Upper lobe of left lung (tissue), 6 donors: ENCODE measurements around the gene MSI2. TPM values are rescaled to one million over a fixed set of nuclear protein-coding genes. Genes with fewer than 3 reads are reported as not detected.

Source experiments
- ATAC-seq, 2 donors: fragments of 200-7000 bp; cut with Tn5 transposase; one replicate each; pipeline ENCODE4 v1.9.1; 2022; ENCODE audit warnings: mild to moderate bottlenecking in 2 of 2, moderate library complexity in 2 of 2; ENCODE audit not compliant: low FRiP score in 2 of 2
- DNase-seq, 2 donors: peaks; one replicate each; pipeline ENCODE4 v3.0.0-alpha.2; 2019 to 2020
- H3K27ac ChIP-seq, 4 donors: fragments of 200-600 bp; sonication (generic); one replicate each; pipeline ENCODE4 v1.5.1; 2016 to 2019
- H3K27me3 ChIP-seq, 4 donors: fragments of 200-600 bp; sonication (generic); one replicate each; pipeline ENCODE4 v1.5.1; 2017 to 2019
- H3K36me3 ChIP-seq, 4 donors: fragments of 200-600 bp; sonication (generic); one replicate each; pipeline ENCODE4 v1.5.1; 2016 to 2019
- H3K4me1 ChIP-seq, 4 donors: fragments of 200-600 bp; sonication (generic); one replicate each; pipeline ENCODE4 v1.5.1; 2018 to 2019
- H3K4me3 ChIP-seq, 4 donors: fragments of 200-600 bp; sonication (generic); one replicate each; pipeline ENCODE4 v1.5.1; 2017 to 2019; ENCODE audit warnings: mild to moderate bottlenecking in 2 of 4, moderate library complexity in 1 of 4
- H3K9me3 ChIP-seq, 4 donors: fragments of 200-600 bp; sonication (generic); one replicate each; pipeline ENCODE4 v1.5.1; 2018 to 2019
- CTCF ChIP-seq, 6 experiments: fragments of 450-650 bp in 4 of 6; fragments of 200-600 bp in 2 of 6; sonication (generic) in 2 of 6; IDR thresholded peaks; one replicate each; pipeline ENCODE4 v1.5.1; 2016 to 2019; ENCODE audit warnings: antibody characterized with exemption in 6 of 6
- EP300 ChIP-seq, 4 donors: sonication (generic); formaldehyde crosslinking; IDR thresholded peaks; one replicate each; pipeline ENCODE4 v1.5.1; 2017; ENCODE audit warnings: antibody characterized with exemption in 4 of 4, control low read depth in 2 of 4
- POLR2A ChIP-seq, 4 donors: fragments of 450-650 bp; IDR thresholded peaks; one replicate each; pipeline ENCODE4 v1.5.1; 2016 to 2017; ENCODE audit warnings: antibody characterized with exemption in 4 of 4, mild to moderate bottlenecking in 2 of 4
- POLR2AphosphoS5 ChIP-seq, 2 donors: sonication (generic); formaldehyde crosslinking; IDR thresholded peaks; one replicate each; pipeline ENCODE4 v1.5.1; 2017; ENCODE audit warnings: antibody characterized with exemption in 2 of 2
- WGBS, 2 donors: methylation state at CpG; one replicate each; pipeline ENCODE4 v1.1.5; 2017 to 2018; 5-methylcytosine and 5-hydroxymethylcytosine counted together
- total RNA-seq, 6 donors: library from RNA; depleted of rRNA in 4 of 6; stranded (reverse); fragments of >200 nt in 4 of 6; gene quantifications; one replicate each; pipeline versions ENCODE4 v1.1.0 to v1.2.1, GENCODE V29; 2016 to 2021
- donor health status: DM: no; HTN: no; CAD: no; lungs with moderate emphysema.
- donor health status: DM: no; HTN: yes; CAD: no; lungs with severe emphysema.

Gene MSI2
- total RNA-seq, 6 donors from 2014 or later = 20.1 to 44.0 (median 32.2) TPM

- no peak overlapping the region for H3K4me3 ChIP-seq
- ATAC-seq (no peak), DNase-seq (no peak)
- H3K27ac ChIP-seq = no peak overlapping the region
- no peaks in the 10 kb centered on the region for H3K27me3 ChIP-seq
- no peaks in the 10 kb centered on the region for H3K36me3 ChIP-seq
- H3K4me1 ChIP-seq = no peaks in the 10 kb centered on the region
- H3K9me3 ChIP-seq = no peaks in the 10 kb centered on the region
- TF ChIP-seq EP300 (IDR thresholded peaks at IDR 0.05) (no peak), CTCF (IDR thresholded peaks at IDR 0.05) (no peak), POLR2A (IDR thresholded peaks at IDR 0.05) (no peak), POLR2AphosphoS5 (IDR thresholded peaks at IDR 0.05) (no peak)
- 91 to 96% methylated on average over 1 of the region's 1 CpG for WGBS, 2 donors
These were observed 72.0 kb downstream of the MSI2 start for GRCh38 chr17:57328109-57328882.

- H3K36me3 ChIP-seq = no peaks in the 10 kb centered on the region
- 70 to 77% methylated on average over 9 of the region's 9 CpGs for whole genome bisulfite sequencing, 2 donors
- TF ChIP-seq CTCF (IDR thresholded peaks at IDR 0.05) (no peak), EP300 (IDR thresholded peaks at IDR 0.05) (no peak), POLR2A (IDR thresholded peaks at IDR 0.05) (no peak), POLR2AphosphoS5 (IDR thresholded peaks at IDR 0.05) (no peak)
- no peak for ATAC-seq
- no peak overlapping the region for H3K4me3 ChIP-seq
- no peak for DNase-seq
- no peaks in the 10 kb centered on the region for H3K9me3 ChIP-seq
- no peaks in the 10 kb centered on the region for H3K4me1 ChIP-seq
- no peak overlapping the region for H3K27ac ChIP-seq
- no peaks in the 10 kb centered on the region for H3K27me3 ChIP-seq
These were observed 73.3 kb downstream of the MSI2 start for GRCh38 chr17:57329380-57330214.

GRCh38 chr17:57330587-57330986, 74.3 kb downstream of the MSI2 start:
- Histone ChIP-seq H3K27me3 (no peaks in the 10 kb centered on the region), H3K4me3 (no peak overlapping the region), H3K27ac (no peak overlapping the region), H3K9me3 (no peaks in the 10 kb centered on the region), H3K4me1 (no peaks in the 10 kb centered on the region), H3K36me3 (no peaks in the 10 kb centered on the region)
- ATAC-seq = no peak
- DNase-seq = no peak
- no peak for TF ChIP-seq CTCF (IDR thresholded peaks at IDR 0.05)
- WGBS, 2 donors = 97 to 98% methylated on average over 6 of the region's 6 CpGs

- 92 to 94% methylated on average over 9 of the region's 9 CpGs for WGBS, 2 donors
- TF ChIP-seq POLR2AphosphoS5 (IDR thresholded peaks at IDR 0.05) (no peak), CTCF (IDR thresholded peaks at IDR 0.05) (no peak), POLR2A (IDR thresholded peaks at IDR 0.05) (no peak), EP300 (IDR thresholded peaks at IDR 0.05) (no peak)
- DNase-seq (no peak), ATAC-seq (no peak)
- Histone ChIP-seq H3K36me3 (no peaks in the 10 kb centered on the region), H3K27ac (no peak overlapping the region), H3K4me1 (no peaks in the 10 kb centered on the region), H3K27me3 (no peaks in the 10 kb centered on the region), H3K4me3 (no peak overlapping the region), H3K9me3 (no peaks in the 10 kb centered on the region)
These were observed 75.1 kb downstream of the MSI2 start for GRCh38 chr17:57331423-57331822.
